Thyroid gland (tissue), 4 donors: ENCODE results near the gene ADGRF1.

ENCODE experiments used
- CTCF ChIP-seq, 6 experiments: fragments of 200-600 bp in 3 of 6; fragments of 450-650 bp in 3 of 6; sonication (generic) in 3 of 6; IDR thresholded peaks; one replicate each; pipeline ENCODE4 v1.5.1; 2016 to 2019; ENCODE audit warnings: antibody characterized with exemption in 6 of 6, mild to moderate bottlenecking in 2 of 6, inconsistent platforms in 1 of 6, moderate library complexity in 1 of 6
- POLR2A ChIP-seq, 2 donors: fragments of 450-650 bp; IDR thresholded peaks; one replicate each; pipeline ENCODE4 v1.6.1; 2017; ENCODE audit warnings: antibody characterized with exemption in 2 of 2, mild to moderate bottlenecking in 2 of 2, moderate library complexity in 1 of 2

- TF ChIP-seq CTCF (IDR thresholded peaks at IDR 0.05): no peak
- TF ChIP-seq POLR2A (IDR thresholded peaks at IDR 0.05): no peak
These were observed 22.1 kb upstream of the ADGRF1 start for GRCh38 chr6:47064274-47064673.
